ENCODE data around the gene NOSTRIN.

NOSTRIN gene

DNA sequence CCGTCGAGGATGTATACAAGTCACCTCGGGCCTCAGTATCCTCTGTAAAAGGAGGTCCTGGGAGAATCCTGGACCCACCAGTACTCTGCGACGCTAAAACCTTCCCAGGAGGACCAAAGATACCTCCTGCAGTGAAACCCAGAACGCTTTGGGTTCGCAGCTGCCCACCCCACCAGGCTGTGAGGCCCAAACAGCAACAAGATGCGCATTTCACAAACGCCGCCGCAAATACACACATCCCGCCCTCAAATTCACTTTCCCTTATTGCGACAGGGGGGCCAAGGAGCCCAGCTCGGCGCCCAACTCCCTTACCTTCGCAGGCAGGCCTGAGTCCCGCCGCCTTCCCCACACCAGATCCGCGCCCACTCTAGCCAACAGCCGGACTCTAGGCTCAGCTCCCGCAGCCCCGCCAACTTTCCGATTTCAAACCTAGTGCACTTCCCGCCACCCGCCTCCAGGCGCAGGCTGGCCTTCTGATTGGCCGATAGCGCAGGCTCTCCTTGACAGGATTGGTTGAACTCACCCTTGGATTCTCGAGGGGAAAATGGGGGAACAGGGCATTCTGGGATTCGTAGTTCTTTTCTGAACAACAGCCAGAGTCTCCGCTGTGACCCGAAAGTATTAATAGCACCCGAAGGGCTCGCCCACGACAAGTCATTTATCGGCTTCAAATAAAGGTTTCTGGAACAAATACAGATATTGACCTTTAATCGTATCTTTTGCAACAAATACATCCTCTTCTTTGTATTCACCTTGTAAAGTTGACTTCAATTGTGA is 87.8 kb downstream of the NOSTRIN start, which contains the start of gene SPC25:
TSS of gene SPC25 (minus strand) at position 425 of the 777 bp plus-strand sequence. CDS start 911 bp downstream, outside the sequence.
- DNase-seq: peak; percentile 94 to 95 (median 94)

DNA sequence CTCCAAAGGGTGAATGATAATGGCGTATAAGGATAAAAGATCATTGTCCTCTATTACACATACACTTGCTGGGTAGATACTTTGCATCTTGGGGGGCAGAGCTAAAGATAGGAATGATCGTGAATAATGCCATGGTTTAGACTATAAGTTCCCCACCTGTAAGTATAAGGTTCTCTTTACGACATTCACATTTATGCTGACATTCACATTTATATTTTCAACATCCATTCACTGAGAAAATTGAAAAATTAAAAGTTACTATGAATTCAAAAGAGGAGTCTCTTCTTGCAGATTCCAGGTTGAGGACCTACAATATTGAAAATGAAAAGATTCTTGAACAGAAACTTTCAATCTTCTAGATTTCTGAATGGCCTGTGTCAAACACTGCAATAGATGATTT is 89.9 kb downstream of the NOSTRIN start:
- DNase-seq: no peak

DNA sequence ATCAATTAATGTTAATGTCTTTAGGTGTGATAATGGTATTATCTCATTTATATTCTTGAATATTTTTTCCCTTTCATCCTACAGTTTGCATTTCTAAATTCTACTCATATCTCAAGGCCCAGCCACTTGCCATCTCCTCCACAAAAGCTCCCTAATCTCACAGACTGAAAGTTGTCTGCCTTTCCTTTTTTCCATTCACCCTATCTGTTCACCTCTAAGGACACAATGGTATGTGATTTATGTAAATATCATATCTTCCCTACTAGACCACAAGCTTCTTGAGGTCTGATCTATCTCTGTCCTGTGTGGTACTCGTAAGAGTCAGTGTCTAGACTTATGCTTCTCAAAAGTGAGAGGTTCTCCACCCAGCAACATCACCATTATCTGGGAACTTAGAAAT is 91.7 kb downstream of the NOSTRIN start:
- no peak for DNase-seq

DNA sequence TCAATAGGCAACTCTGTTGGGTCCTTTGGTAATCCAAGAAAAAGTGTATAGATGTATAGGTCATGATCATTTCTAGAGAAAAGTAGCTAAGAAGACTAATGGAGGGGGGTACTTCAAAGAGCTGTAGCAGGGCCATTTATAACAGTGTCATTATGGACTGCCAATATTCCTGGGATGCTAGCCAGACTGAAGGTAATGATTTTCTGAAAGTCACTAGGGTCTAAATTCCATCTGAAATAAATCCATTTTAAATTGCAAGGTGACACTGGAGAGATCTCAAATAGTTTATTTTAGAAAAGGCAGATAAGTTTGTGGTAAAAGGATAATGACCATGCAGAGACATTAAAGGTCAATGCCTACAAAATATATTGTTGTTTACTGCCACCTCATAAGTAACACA is 92.3 kb downstream of the NOSTRIN start:
- DNase-seq: no peak

DNA sequence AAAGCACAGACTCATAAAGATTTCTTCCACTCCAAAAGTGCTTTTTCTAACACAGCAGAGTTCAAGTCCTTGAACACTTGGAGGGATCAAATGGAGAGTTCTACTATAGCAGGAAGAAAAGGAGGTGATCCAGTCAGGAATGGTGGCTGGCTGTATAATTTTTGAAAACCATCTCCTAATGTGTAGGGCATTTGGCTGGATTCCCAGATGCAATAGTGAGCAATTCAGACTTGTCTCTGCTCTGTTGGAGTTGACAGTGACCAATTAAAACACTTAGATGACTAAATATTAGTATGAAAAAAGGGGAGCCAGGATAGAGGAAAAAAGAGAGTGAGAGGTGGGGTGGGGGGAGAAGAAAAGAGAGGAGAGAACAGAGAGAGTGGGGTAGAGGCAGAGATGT is 93.3 kb downstream of the NOSTRIN start:
- no peak for DNase-seq

DNA sequence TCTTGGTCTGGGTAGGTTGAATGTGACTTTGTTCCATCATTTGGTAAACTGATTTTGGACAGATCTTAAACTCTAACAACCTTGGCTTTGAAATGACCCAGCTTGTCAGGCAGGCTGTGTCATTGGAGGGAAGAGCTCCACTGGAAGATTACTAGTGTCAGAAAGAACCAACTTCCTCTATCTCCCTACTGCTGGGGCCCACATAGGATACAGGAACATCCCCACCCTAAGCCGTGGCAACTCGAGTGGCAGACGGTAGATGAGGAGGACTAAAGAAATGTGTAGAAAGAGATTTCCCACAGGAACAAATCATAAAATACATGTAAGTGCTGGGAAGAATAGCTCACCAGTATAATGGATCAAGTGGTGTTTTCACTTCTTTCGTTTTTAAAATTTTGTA is 94.3 kb downstream of the NOSTRIN start:
- DNase-seq: peak; percentile 19 to 31 (median 23)

DNA sequence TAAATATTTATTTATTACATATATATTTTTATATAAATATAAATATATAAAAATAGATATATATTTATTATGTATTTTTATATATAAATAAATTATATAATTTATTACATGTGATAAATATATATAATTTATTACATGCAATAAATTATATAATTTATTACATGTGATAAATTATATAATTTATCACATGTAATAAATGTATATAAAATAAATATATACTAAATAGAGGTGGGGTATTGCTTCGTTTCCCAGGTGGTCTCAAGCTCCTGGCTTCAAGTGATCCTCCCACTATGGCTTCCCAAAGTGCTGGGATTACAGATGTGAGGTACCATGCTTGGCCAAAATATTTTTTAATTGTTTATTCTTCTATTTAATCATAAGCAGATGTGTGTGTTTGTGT is 95.0 kb downstream of the NOSTRIN start:
- DNase-seq: no peak

DNA sequence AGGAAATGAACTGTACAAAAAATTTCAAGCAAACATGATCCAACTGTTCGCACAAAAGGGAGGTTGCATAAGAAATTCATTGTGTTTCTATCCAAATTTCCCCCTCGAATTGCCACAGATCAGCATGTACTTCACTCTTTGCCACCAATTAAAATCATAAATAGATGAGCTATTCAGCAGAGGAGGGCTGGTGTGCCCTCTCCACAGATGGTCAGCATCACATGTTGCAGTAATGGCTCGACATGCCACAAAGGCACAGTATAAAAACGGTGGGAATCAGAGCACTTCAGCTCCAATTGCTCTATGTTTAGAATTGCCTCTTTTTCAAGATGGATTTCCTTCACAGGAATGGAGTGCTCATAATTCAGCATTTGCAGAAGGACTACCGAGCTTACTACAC is 98.6 kb downstream of the NOSTRIN start, which contains the start of gene G6PC2:
TSS of gene G6PC2 (plus strand) at position 289 of the 400 bp plus-strand sequence. CDS start at position 330, 41 bp downstream.
- DNase-seq: no peak

DNA sequence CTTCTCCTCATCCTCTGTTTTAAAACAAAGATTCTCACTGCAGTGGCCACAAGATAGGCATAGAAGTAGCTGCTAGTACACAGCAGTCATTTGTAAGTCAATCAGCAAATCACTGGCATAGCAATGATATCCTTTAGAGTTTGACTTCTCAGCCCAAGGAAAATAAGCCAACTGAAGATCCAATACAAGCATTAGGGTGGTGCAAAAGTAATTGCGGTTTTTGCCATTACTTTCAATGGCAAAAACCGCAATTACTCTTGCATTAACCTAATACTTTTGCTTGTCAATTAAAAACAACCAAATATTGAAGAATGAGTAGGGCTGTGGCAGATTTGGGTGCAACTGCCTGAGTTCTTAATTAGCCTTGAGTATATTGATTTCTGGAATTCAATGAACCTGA is 101.5 kb downstream of the NOSTRIN start:
- DNase-seq: no peak

DNA sequence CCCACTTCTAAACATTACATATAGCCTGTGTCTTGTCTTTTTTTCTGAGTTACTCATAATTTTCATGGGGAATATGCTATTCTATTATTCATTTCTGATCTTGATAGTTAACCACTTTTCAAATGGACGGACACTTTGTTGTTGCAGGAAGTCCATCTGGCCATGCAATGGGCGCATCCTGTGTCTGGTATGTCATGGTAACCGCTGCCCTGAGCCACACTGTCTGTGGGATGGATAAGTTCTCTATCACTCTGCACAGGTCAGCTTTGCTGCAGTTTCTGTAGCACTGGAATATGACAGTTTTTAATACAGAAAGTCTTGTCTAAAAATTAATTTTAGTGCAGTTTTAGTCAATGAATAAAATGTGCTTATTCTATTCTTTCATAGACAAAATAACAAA is 101.9 kb downstream of the NOSTRIN start:
- no peak for DNase-seq

DNA sequence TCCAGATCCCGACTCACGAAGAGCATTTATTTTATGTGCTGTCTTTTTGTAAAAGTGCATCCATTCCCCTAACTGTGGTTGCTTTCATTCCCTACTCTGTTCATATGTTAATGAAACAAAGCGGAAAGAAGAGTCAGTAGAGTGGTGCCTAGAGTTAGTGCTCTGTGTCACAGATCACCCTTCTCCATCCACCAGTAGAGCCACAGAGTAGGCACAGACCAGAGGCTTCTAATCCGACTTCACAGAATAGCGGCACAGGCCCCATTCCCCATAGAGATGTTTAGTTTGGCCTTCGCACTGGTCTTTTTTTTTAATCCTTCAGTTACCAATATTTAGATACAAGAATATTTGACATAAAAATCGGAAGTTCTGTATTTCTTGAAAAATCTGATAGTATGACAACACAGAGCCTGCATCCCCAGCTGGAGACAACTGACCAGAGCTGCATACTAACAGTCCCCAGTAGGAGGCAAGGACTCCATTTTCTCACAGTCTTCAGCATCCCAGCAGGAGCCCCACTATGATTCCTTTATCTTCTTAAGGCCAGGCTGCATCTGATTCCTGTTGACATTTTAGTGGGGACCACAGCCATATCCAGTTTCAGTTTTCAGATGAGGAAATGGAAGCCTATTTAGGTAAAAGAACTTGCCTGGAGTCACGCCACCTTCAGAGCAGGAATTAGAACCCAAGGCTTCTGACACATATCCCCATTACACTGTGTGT is 105.7 kb downstream of the NOSTRIN start:
- no peak for DNase-seq

DNA sequence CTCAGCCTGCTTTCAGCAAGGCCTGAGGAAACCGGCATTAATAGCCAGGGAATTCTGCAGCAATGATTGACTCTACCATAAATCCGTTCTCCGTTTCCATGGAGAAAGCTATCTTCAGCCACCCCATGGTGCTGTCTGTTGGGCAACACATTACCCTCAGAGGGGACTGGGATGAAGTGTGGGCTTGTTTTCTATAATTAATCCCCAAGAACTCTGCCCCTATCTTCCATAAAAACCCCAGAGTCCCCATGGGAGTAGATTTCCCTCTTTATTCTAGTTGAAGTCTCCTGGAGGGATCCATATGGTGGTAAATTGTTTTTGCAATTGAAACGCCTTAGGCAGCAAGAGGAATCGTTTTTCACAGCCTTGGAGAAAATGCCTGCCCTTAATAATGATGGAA is 107.9 kb downstream of the NOSTRIN start:
- DNase-seq: no peak

DNA sequence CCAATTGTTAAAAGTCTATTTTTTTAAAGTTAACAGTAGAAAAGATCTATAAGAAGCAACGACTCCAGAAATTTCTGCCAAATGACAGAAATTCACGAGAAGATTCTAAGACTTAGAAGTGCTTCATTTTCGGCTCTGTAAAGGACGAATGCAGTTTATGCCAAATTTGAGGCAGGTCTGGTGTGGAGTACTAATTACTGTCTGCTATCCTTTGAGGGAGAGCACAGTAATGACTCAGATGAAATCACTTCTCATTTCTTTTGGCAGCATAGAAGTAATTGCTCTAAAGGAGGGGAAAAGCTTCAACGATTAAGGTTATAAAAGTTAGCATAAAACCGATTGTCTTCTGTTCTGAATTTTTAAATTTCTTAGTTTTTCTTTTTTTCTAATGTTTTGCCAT is 110.0 kb downstream of the NOSTRIN start:
- peak in 1 of 3 donors; percentile 18 for DNase-seq

DNA sequence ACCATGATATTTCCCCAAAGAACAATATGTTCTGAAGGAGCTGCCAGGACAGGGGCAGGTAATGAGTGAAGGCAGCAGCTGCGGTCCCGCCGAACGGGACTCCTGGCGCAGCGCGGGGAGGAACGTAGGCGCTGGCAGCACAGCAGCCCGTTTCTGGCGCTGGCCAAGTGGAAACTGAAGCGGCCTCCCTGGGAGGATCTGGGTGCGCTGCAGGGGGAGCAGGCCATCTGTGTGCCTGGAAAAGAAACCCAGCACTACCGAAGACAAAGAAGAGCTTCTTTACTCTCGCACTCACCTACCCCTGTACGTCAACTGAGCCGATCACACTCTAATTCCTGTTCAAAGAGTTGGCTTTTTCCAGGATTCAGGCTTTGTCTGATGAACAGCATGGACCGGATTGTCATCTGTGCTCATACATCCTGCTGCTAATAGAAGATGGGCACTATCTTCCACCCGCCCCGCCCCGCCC is 110.5 kb downstream of the NOSTRIN start:
- DNase-seq: peak in 2 of 3 donors; percentile 26 to 39

DNA sequence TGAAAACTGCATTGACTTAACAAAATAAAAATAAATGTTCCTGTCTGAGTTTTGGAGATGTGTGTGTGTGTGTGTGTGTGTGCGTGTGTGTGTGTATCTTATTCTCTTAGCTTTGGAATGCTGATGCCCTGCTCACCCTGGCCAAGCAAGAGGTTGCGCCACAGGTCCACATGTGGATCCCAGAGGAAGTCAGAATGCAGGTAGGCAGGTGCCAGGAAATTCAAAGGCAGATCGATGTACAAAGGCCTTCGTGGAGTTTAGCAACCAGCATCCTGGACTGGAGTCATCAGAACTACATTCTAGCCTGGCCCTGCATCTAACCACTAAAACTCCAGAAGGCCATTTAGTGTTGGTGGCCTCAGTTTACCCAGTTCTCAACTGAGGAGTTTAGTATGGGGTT is 111.1 kb downstream of the NOSTRIN start:
- DNase-seq: no peak
